Measurements from ENCODE around the gene TECPR2. TPM values are rescaled to one million over a fixed set of nuclear protein-coding genes. Genes with fewer than 3 reads are reported as not detected.

The TECPR2 gene
- total and polyA plus RNA-seq, 2 of the 13 experiments (the other 11 are each of a cell fraction or from before 2014, with no cell fraction given) = 3.5 to 5.7 TPM

GRCh38 chr14:102320671-102321455 lies 41.9 kb upstream of the TECPR2 start (continued):
- TF ChIP-seq ZBTB43 (CRISPR knock-in tag; conservative IDR thresholded peaks at IDR 0.05) (0 out of 2 replicates have a peak, but pooled peaks have one; percentile 41), RXRA (CRISPR knock-in tag; IDR thresholded peaks at IDR 0.05) (peak; percentile 92), PATZ1 (CRISPR knock-in tag; IDR thresholded peaks at IDR 0.05) (peak; percentile 50), ADNP (CRISPR knock-in tag; IDR thresholded peaks at IDR 0.05) (no peak), GZF1 (CRISPR knock-in tag; IDR thresholded peaks at IDR 0.05) (0 out of 2 replicates have a peak, but pooled peaks have one; percentile 5), ZNF362 (CRISPR knock-in tag; IDR thresholded peaks at IDR 0.05; ENCODE audit: borderline replicate concordance) (0 out of 2 replicates have a peak, but pooled peaks have one; percentile 10), MEIS1 (CRISPR knock-in tag; IDR thresholded peaks at IDR 0.05; ENCODE audit: borderline replicate concordance) (peak; percentile 9; the same call in 1 of the 2 replicates), SNAPC5 (CRISPR knock-in tag; IDR thresholded peaks at IDR 0.05; ENCODE audit: borderline replicate concordance) (no peak), ISL2 (CRISPR knock-in tag; IDR thresholded peaks at IDR 0.05) (0 out of 2 replicates have a peak, but pooled peaks have one; percentile 2), TFE3 (CRISPR knock-in tag; IDR thresholded peaks at IDR 0.05) (no peak), HNF4G (IDR thresholded peaks at IDR 0.05; ENCODE audit: borderline replicate concordance, low read depth, low read length) (peak; percentile 97), HNF4G (CRISPR knock-in tag; IDR thresholded peaks at IDR 0.05; ENCODE audit: borderline replicate concordance, low read depth) (peak; percentile 90), ZNF547 (CRISPR knock-in tag; IDR thresholded peaks at IDR 0.05) (no peak; the same call in 1 of the 2 replicates), REL (CRISPR knock-in tag; conservative IDR thresholded peaks at IDR 0.05) (no peak), ZNF276 (CRISPR knock-in tag; IDR thresholded peaks at IDR 0.05; ENCODE audit: low read depth) (0 out of 2 replicates have a peak, but pooled peaks have one; percentile 35), TBX2 (CRISPR knock-in tag; IDR thresholded peaks at IDR 0.05; ENCODE audit: borderline replicate concordance) (peak; percentile 73), MEIS2 (CRISPR knock-in tag; IDR thresholded peaks at IDR 0.05) (no peak), THYN1 (CRISPR knock-in tag; IDR thresholded peaks at IDR 0.05; ENCODE audit: borderline replicate concordance, low read depth) (no peak)
